NCI-H2029 (cell line): Measurements from ENCODE around the gene MPP7.

Experiments used
- DNase-seq: peaks from one replicate; lab custom pipeline; 2025; lab: John Stamatoyannopoulos, UW

The MPP7 gene

GRCh38 chr10:28266449-28267224 lies 36.2 kb downstream of the MPP7 start:
- DNase-seq, result no peak

- peak; percentile 46 for DNase-seq
Observed at GRCh38 chr10:28263136-28263857, 39.6 kb downstream of the MPP7 start.

- DNase-seq, result no peak
Observed at GRCh38 chr10:28256776-28257175, 46.1 kb downstream of the MPP7 start.

GRCh38 chr10:28254290-28254985 lies 48.4 kb downstream of the MPP7 start:
- no peak for DNase-seq

- DNase-seq, result no peak
Observed at GRCh38 chr10:28253169-28253785, 49.6 kb downstream of the MPP7 start.
